ENCODE measurements around the gene IGSF11. TPM values are rescaled to one million over a fixed set of nuclear protein-coding genes. Genes with fewer than 3 reads are reported as not detected.

IGSF11 gene
- total and polyA plus RNA-seq, 9 of the 15 experiments (the other 6 are each of a cell fraction or from before 2014, with no cell fraction given), result 1.2 to 2.8 (median 1.7) TPM

- no peak for TF ChIP-seq ARID4B (CRISPR knock-in tag; IDR thresholded peaks at IDR 0.05)
- no peak for TF ChIP-seq NCOA6 (IDR thresholded peaks at IDR 0.05)
- no peak for TF ChIP-seq XRCC3 (IDR thresholded peaks at IDR 0.05)
Measured at GRCh38 chr3:118960876-118961450, 73.7 kb downstream of the IGSF11 start (continued).

GRCh38 chr3:118955914-118956556, 78.6 kb downstream of the IGSF11 start:
- ATAC-seq (no peak), FAIRE-seq (no peak), DNase-seq (ENCODE audit: extremely low read depth in 1 of 4, low spot score in 3 of 4) (no peak)
- WGBS (ENCODE audit: insufficient coverage, low coverage, missing lambda C conversion rate), result 8% methylated on average over 1 of the region's 1 CpG
- ChIA-PET POLR2A (interaction anchor here (0.6 kb wide), 1 partner anchor 28 kb away, joined by 4 read pairs; no protein-coding TSS in a partner anchor), CTCF (ENCODE audit: low intra/inter-chr PET ratio) (no interaction called here)
- in situ Hi-C loops (cut with MboI) (no loop called here), intact Hi-C loops (cut with micrococcal nuclease) (no loop called here)
- H3K4me3 ChIP-seq, result no peak overlapping the region
- BruUV-seq (replicated peaks), result no TSS peak
- H3K9ac ChIP-seq (ENCODE audit: insufficient read depth in 1 of 2, low read depth in 2 of 2, low read length in 2 of 2), result no peak overlapping the region
- H3K9me3 ChIP-seq (replicated peaks; ENCODE audit: control insufficient read depth, insufficient read depth, low read depth, low read length), result no peaks in the 10 kb centered on the region
- H3K36me3 ChIP-seq (ENCODE audit: control insufficient read depth, insufficient read depth, low read length), result no peaks in the 10 kb centered on the region
- no peaks in the 10 kb centered on the region for H3K9me1 ChIP-seq (ENCODE audit: control insufficient read depth, insufficient read depth, low read length)
- H3K27me3 ChIP-seq (ENCODE audit: control insufficient read depth in 2 of 2, insufficient read depth in 2 of 2, low read length in 2 of 2), result no peaks in the 10 kb centered on the region
- H3K4me1 ChIP-seq (replicated peaks in 1 of 2; ENCODE audit: control insufficient read depth in 2 of 2, insufficient read depth in 2 of 2, low read length in 2 of 2), result no peaks in the 10 kb centered on the region
- no peak overlapping the region for H3K4me2 ChIP-seq (ENCODE audit: insufficient read depth, low read length)
- no peak overlapping the region for H2AFZ ChIP-seq (ENCODE audit: low read depth, low read length)
- no peak overlapping the region for H3K27ac ChIP-seq (ENCODE audit: extremely low read depth, low read depth, low read length)
- H3K79me2 ChIP-seq (ENCODE audit: control insufficient read depth, insufficient read depth, low read length), result no peaks in the 10 kb centered on the region
- no peaks in the 10 kb centered on the region for H4K20me1 ChIP-seq (replicated peaks; ENCODE audit: control insufficient read depth, insufficient read depth, low read length)
- TF ChIP-seq SUPT5H (IDR thresholded peaks at IDR 0.05), result no peak
- TF ChIP-seq NR0B1 (IDR thresholded peaks at IDR 0.05; ENCODE audit: partially characterized antibody), result no peak
- TF ChIP-seq KDM2B (CRISPR knock-in tag; IDR thresholded peaks at IDR 0.05), result no peak
- no peak for TF ChIP-seq CAMTA2 (CRISPR knock-in tag; conservative IDR thresholded peaks at IDR 0.05)
- no peak for TF ChIP-seq RBFOX2 (IDR thresholded peaks at IDR 0.05; ENCODE audit: low read depth, low read length)
- no peak for TF ChIP-seq CREB3 (tag; conservative IDR thresholded peaks at IDR 0.05; ENCODE audit: low read depth)
- no peak for TF ChIP-seq CREB5 (CRISPR knock-in tag; IDR thresholded peaks at IDR 0.05)
- TF ChIP-seq POLR2A (conservative IDR thresholded peaks at IDR 0.05), result no peak
- TF ChIP-seq POLR2B (IDR thresholded peaks at IDR 0.05; ENCODE audit: low read depth, partially characterized antibody), result no peak
- TF ChIP-seq ETV1 (tag; conservative IDR thresholded peaks at IDR 0.05; ENCODE audit: low read depth), result no peak
